Right lobe of liver (tissue), 6 donors: ENCODE measurements around the gene TMEFF2. TPM values are rescaled to one million over a fixed set of nuclear protein-coding genes. Genes with fewer than 3 reads are reported as not detected.
"Not testable (repeated sequence)": the region's sequence is repeated elsewhere in the genome, so short reads cannot be mapped to it uniquely, and the experiment has no call there.

Experiments
- ATAC-seq, 4 donors: fragments of 200-7000 bp; cut with Tn5 transposase; one replicate each; pipeline ENCODE4 v1.9.1; 2020; ENCODE audit warnings: mild to moderate bottlenecking in 4 of 4, moderate library complexity in 4 of 4
- DNase-seq, 3 donors: peaks; one replicate each; pipeline ENCODE4 v3.0.0-alpha.2; 2020
- H3K27ac ChIP-seq, 3 donors: fragments of 200-600 bp; one replicate each; pipeline ENCODE4 v1.8.0; 2022
- H3K27me3 ChIP-seq, 2 donors: fragments of 200-600 bp; one replicate each; pipeline ENCODE4 v1.8.0; 2022
- H3K36me3 ChIP-seq, 4 donors: fragments of 200-600 bp; sonication (generic) in 1 of 4; one replicate each; pipeline versions ENCODE4 v1.5.1 to v1.8.0; 2017 to 2022; ENCODE audit warnings: control low read depth in 1 of 4
- H3K4me1 ChIP-seq, 4 donors: fragments of 200-600 bp; sonication (generic) in 1 of 4; one replicate each; pipeline versions ENCODE4 v1.5.1 to v1.8.0; 2017 to 2022; ENCODE audit warnings: control low read depth in 1 of 4
- H3K4me3 ChIP-seq, 3 donors: fragments of 200-600 bp; one replicate each; pipeline ENCODE4 v1.8.0; 2022
- H3K9me3 ChIP-seq, 4 donors: fragments of 200-600 bp; sonication (generic) in 1 of 4; one replicate each; pipeline versions ENCODE4 v1.5.1 to v1.8.0; 2017 to 2022; ENCODE audit warnings: control low read depth in 1 of 4
- CTCF ChIP-seq, 4 donors: fragments of 200-600 bp in 3 of 4; fragments of 450-650 bp in 1 of 4; IDR thresholded peaks; one replicate each; pipeline versions ENCODE4 v1.5.1 to v1.8.0; 2016 to 2022; ENCODE audit warnings: antibody characterized with exemption in 4 of 4, mild to moderate bottlenecking in 2 of 4
- POLR2A ChIP-seq: fragments of 450-650 bp; IDR thresholded peaks from one replicate; pipeline ENCODE4 v1.6.1; 2017; ENCODE audit warnings: antibody characterized with exemption, mild to moderate bottlenecking
- WGBS: methylation state at CpG from one replicate; pipeline ENCODE4 v1.1.6; 2018; ENCODE audit warnings: low coverage, low lambda C conversion rate; ENCODE audit not compliant: insufficient coverage; ENCODE audit errors: missing lambda C conversion rate; 5-methylcytosine and 5-hydroxymethylcytosine counted together
- intact Hi-C, 2 donors: fragments of 100-400 bp; cut with DNase I; formaldehyde crosslinking; loops; one replicate each; pipeline versions ENCODE4 v1.11.2 to v1.14.1; 2022
- total RNA-seq, 6 experiments: library from RNA; depleted of rRNA in 2 of 6; stranded (reverse); fragments of >200 nt in 2 of 6; fragmentation: NEBNext Ultra II Directional in 3 of 6; extraction: Animal tissue kit (Norgen Biotek cat#: 25700) in 3 of 6; gene quantifications; one replicate each; pipeline versions ENCODE4 v1.1.0 to v1.2.4, GENCODE V29; 2016 to 2023
- donor health status: DM: no; HTN: yes; CAD: no.
- donor health status: DM: no; HTN: no; CAD: no.
- donor health status: DM: no; HTN: no; CAD: no.
- donor health status: DM: no; HTN: yes; CAD: no.
- donor health status: DM: no; HTN: yes; CAD: no.

Gene TMEFF2
- total RNA-seq, 6 experiments from 2014 or later = not detected

GRCh38 chr2:191923652-191923997 lies 271.1 kb downstream of the TMEFF2 start:
- H3K27ac ChIP-seq = no peak overlapping the region
- no peaks in the 10 kb centered on the region for H3K27me3 ChIP-seq
- ATAC-seq = no peak
- H3K4me1 ChIP-seq = no peaks in the 10 kb centered on the region
- TF ChIP-seq POLR2A = no peak
- TF ChIP-seq CTCF (IDR thresholded peaks at IDR 0.05) = no peak
- H3K4me3 ChIP-seq = no peak overlapping the region
- no peaks in the 10 kb centered on the region for H3K36me3 ChIP-seq
- DNase-seq = no peak
- intact Hi-C loops = no loop called here
- no peaks in the 10 kb centered on the region for H3K9me3 ChIP-seq

- H3K4me1 ChIP-seq = no peaks in the 10 kb centered on the region
- 89% methylated on average over 17 of the region's 20 CpGs for WGBS
- intact Hi-C loops = no loop called here
- no peak overlapping the region for H3K4me3 ChIP-seq
- H3K27me3 ChIP-seq = no peaks in the 10 kb centered on the region
- no peak for DNase-seq
- no peak for ATAC-seq
- H3K9me3 ChIP-seq = no peaks in the 10 kb centered on the region
- H3K36me3 ChIP-seq = no peaks in the 10 kb centered on the region
- TF ChIP-seq POLR2A = no peak
- TF ChIP-seq CTCF (IDR thresholded peaks at IDR 0.05) = no peak
- no peak overlapping the region for H3K27ac ChIP-seq
Measured at GRCh38 chr2:191922736-191923651, 271.7 kb downstream of the TMEFF2 start.

- H3K27me3 ChIP-seq, H3K9me3 ChIP-seq, H3K4me1 ChIP-seq, H3K36me3 ChIP-seq, DNase-seq, H3K27ac ChIP-seq, intact Hi-C loops, ATAC-seq, H3K4me3 ChIP-seq: not testable (repeated sequence)
- 100% methylated on average over 3 of the region's 32 CpGs for WGBS
Measured at GRCh38 chr2:191921650-191922049, 273.1 kb downstream of the TMEFF2 start.

- H3K4me3 ChIP-seq = no peak overlapping the region
- intact Hi-C loops = no loop called here
- no peak overlapping the region for H3K27ac ChIP-seq
- H3K4me1 ChIP-seq = no peaks in the 10 kb centered on the region
- ATAC-seq = no peak
- H3K27me3 ChIP-seq = no peaks in the 10 kb centered on the region
- no peak for TF ChIP-seq POLR2A
- TF ChIP-seq CTCF (IDR thresholded peaks at IDR 0.05) = no peak
- no peaks in the 10 kb centered on the region for H3K9me3 ChIP-seq
- no peaks in the 10 kb centered on the region for H3K36me3 ChIP-seq
- 88% methylated on average over 2 of the region's 2 CpGs for WGBS
- DNase-seq = no peak
Measured at GRCh38 chr2:191920502-191920901, 274.2 kb downstream of the TMEFF2 start.

GRCh38 chr2:191917967-191918651 lies 276.6 kb downstream of the TMEFF2 start:
- no peak overlapping the region for H3K4me3 ChIP-seq
- H3K27me3 ChIP-seq = no peaks in the 10 kb centered on the region
- no peaks in the 10 kb centered on the region for H3K36me3 ChIP-seq
- WGBS = 48% methylated on average over 7 of the region's 9 CpGs
- TF ChIP-seq CTCF (IDR thresholded peaks at IDR 0.05) = no peak
- no peak for TF ChIP-seq POLR2A
- no peak for DNase-seq
- no peaks in the 10 kb centered on the region for H3K4me1 ChIP-seq
- no peak overlapping the region for H3K27ac ChIP-seq
- H3K9me3 ChIP-seq = no peaks in the 10 kb centered on the region
- intact Hi-C loops = no loop called here
- ATAC-seq = peak in 1 of 4 donors; percentile 43
